Activated CD8-positive, alpha-beta memory T cell treated with anti-CD3 and anti-CD28 coated beads, Interleukin-2, amount 50 U/mL, for 1 hour (primary cell): ENCODE measurements around the gene MTM1.
A peak's percentile ranks its signal among the peaks of the same experiment; 100 is the strongest.

ENCODE experiments used
- DNase-seq: peaks from one replicate; pipeline ENCODE4 v3.0.0-alpha.2; 2020; ENCODE audit errors: extremely low read depth

Gene MTM1

DNA sequence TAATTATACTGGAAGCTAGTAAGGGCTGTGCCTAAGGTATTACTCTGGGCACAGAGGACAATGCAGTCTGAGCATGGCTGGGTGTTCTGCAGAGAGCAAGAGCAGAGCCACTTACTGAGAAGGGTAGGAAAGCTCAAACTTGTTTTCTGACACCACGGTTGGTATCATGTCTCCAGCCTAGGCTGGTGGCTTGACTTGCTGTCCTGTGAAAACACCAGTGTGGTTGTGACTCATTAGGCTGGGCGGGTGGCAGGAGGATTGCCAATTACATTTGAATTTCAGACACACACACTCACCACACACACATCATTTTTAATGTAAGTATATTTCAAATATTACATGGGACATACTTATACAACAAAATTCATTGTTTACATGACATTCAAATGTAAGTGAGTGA, 19.7 kb upstream of the MTM1 start:
- no peak for DNase-seq

DNA sequence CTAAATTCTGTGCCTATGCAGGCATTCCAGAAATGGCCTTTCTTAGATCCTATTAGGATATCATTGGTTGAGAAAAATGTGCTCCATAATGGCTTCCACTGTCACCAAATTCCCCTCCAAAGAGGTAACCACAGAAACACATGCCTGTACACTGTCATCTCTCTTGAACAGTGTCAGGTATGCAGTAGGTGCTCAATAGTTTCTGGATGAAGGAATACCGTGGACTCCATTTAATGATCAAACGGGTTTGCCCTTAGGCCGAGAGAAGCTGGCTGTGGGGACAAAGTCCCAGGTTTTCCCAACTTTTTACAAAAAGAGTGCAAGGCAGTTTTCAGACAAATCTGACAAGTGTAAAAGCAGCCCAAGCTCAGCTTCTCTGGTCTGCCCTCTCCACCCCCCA, 16.5 kb upstream of the MTM1 start:
- DNase-seq = no peak

DNA sequence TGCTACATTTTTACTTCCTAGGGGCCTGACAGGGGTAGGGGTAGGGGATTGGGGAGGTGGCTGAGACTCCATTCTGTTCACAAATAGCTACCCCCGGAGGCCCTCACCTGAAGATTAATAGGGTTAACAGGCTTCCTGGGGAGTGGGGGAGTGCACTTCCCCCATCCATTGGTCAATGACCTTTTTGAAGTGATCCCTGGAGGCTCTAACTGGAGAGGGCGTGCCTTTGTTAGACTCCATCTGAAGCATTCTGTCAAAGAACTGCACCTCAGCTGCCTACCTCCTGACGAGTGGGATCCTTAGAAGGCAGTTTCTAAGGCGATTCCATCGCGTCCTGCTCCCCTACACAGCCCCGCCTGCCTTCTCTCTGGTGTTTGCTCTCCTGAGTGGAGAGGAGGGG, 10.0 kb upstream of the MTM1 start:
- no peak for DNase-seq

DNA sequence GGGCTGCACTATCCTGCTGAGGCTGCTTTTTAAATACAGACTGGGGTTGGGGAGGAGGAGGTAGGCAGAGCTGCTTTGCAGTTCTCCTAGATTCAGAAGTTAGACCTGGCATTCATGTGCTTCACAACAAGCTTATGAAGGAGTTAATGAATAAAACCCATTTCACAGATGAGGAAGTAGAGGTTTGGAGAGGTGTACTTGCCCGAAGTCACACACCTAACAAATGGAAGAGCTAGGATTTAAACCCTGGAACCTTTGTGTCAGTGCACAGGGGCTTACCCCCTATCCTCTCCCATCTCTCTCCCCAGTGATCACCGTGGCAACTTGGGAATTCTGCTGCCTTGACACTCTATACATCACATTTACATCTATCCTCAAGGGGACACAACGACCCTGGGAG, 3.6 kb upstream of the MTM1 start:
- DNase-seq = no peak

DNA sequence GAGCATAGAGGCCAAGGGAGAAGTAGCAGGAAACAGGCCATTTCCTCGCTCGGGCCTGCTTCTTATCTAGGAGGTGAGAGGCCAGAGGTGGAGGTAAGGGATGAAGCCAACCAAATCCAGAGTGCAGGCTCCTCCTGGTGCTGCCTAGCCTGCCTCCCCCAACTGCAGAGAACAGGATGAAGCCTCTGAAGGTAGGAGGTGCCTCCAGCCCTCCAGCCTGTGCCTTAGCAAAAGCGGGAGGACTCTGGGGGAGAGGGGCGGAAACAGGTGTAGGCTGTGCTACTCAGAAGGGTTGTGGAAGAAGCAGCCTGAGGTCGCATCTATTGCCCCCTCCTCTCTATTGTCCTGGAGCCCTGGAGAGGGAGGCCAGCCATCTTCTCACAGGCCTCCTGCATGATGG, 2.9 kb upstream of the MTM1 start:
- no peak for DNase-seq

DNA sequence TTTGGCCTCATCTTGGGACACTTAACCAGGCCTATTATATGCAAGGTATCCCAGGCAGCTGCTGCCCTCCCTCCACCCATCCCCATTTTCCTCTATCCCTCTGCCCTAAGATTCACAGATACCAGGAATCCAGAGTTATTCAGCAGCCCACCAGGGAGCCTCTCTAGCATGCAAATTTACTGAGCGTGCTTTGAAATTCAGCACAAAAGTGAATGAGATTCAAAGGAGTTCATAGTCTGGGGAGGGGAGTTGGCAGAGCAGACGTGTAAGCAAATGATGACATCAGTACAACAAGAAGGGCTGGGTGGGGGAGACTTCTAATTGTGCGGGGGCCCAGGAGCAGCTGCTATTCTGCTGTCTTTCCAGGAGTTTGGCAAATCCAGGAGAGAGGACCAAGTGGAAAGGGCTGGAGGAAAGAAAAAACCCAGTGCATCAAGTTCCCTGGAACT, 1.7 kb upstream of the MTM1 start:
- no peak for DNase-seq

DNA sequence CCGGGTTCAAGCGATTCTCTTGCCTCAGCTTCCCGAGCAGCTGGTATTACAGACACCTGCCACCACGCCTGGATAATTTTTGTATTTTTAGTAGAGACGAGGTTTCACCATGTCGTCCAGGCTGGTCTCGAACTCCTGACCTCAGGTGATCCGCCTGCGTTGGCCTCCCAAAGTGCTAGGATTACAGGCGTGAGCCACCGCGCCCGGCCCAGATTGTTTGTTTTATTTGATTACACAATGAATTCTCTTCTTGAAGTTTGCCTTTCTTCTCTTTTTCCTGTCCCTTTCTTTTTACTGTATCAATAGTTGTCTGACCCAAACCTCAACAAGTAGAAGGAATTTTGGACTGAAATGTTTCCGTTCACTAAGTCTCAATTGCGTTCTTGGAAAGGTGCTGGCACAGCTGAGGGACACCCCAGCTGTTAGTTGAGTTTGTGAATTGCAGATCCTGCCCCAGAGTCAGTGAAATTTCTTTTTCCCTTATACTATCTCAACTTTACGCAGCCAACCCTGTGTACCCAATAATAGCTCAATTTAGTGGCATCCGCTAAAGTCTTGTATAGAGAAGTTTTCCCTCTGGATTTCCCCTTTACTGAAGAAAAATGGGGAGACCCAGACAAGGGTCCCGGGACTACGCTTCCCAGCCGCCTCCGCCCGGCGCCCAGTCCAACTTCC, 639 bp upstream of the MTM1 start:
- DNase-seq = no peak

DNA sequence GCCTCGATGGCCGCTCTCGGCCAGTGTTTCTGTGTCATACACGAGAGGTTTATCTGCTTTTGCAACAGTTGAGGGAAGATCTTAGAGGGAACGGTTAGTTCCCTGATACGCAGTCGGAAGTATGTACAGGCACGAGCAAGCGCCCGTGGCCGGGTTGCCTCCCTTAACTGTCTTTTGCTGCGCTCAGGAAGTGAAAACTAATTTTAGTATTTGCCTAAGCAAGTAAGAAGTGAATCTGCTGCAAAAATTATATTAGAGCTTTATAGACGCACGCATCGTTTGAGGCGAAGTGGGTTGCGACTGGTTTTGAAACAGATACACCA, 695 bp downstream of the MTM1 start:
- DNase-seq = no peak

DNA sequence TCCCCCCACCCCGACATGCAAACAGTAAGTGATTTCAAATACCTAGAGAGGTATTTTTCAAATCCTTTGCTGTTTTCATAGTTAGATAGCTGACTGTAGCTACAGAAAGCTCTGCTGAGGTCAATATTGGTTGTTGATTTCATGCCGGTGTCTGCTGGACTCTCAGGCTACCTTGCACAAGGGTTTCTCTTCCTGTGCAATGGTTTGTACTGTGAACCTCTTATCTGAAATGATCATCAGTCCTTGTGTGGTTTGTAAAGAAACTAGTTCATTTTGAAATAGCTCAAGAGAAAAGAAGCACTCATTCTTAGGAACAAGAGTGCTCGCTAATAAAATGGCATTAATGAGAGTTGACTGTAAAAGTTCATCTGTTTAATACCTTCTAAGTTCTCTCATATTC, 2.1 kb downstream of the MTM1 start:
- no peak for DNase-seq

DNA sequence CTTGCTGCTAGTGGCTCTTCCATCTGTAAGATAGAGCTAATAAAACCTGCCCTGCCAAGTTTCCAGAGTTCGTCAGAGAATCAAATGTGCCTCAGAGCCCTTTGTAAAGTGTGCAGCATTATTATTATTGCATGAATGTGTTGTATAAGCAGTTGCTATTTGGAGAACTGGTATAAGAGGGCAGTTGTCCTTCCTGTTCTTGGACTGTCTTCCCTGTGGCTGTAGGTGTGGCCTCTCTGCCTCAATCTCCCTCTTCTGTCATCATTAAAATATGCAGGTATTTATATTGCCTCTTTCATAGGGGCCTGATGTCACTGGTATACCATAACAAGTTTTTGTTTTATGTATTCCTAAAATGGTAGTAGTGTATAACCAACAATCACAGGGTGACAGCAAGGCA, 3.8 kb downstream of the MTM1 start:
- DNase-seq = no peak

DNA sequence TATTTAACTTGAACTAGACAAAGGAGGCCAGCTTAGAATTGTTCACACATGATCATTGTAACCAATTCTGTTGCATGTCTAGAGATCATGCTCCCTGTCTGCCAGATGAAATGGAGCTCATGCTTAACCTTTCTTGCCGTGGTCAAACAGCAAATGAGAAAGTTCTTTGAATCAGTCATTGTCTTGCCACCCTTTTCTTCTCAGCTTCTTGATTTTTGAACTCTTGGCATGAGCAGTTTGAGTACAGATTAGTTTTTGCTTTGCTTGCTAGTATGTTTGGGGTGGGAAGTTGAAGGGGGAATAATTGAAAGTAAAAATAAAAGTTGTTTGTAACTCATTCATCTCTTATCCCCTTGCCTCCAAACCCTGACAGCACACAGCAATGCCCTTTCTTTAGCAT, 4.7 kb downstream of the MTM1 start:
- DNase-seq = no peak

DNA sequence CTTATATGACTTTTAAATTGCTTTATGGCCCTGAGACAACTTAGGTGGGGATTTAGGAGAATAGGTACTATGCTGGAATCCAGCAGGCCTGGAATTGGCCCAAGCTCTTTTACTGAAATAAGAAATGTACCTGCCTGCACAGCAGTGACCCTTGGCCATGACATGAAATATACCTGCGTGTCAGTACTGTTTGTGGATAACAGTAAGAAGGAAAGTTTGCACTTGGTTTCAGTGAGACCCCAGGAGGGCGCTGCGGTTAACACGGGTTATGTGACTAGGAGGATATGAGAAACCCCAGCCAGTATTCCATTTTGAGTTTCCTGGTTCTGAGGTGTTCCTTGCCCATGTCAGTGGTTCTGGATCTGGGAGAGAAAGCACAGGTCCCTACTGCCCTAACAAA, 5.3 kb downstream of the MTM1 start:
- no peak for DNase-seq

DNA sequence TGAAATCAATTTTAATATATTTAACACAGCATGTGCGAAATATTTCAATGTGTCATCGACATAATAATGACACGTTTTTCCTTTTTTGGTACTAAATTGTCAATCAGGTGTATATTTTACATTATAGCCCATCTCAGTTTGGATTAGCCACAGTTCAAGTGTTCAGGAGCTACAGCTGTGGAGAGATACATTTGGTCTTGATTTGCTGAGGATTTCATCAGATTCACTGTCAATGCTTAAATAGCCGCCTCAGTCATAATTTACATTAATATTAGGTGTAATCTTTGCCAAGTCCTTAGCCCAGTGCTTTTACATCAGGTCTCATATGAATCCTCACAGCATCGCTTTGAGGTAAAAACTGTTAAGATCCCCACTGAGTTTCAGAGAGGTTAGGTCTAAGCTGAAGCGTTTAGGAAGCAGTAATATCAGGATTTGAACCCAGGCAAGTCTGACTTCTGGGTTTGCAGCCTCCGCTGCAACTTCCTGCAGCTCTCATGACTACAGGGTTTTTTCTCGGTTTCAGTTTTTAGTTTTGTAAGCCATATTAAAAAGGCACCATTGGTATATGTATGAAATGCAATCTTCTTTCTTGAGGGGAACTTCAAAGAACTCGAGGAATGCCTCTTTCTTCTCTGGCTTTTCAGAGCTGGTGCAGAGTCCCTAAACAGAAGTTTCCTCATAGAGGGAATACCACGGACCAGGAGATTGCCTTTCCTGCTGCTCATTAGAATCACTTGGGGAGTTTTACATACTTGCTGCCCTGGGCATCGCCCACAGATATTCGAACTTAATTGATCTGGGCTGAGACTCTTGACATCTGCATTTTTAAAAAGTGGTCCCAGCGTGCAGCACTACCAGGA, 6.4 kb downstream of the MTM1 start:
- no peak for DNase-seq

DNA sequence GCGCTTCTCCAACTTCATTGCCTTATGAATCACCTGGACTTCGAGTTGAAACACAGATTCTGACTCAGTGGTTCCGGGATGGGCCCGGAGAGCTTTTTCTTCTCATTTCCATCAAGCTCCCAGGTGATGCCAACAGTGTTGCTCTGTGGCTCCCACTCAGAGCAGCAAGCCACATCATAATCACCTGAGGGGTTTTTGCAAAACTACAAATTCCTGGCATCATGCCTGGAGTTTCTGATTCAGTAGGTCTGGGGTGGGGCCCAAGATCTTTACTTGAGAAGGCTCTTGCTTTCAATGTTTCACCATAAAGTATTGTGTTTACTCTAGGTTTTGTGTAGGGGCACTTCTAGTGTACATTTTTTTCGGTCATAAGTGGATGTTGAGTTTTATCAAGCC, 7.0 kb downstream of the MTM1 start:
- DNase-seq = peak; percentile 56

DNA sequence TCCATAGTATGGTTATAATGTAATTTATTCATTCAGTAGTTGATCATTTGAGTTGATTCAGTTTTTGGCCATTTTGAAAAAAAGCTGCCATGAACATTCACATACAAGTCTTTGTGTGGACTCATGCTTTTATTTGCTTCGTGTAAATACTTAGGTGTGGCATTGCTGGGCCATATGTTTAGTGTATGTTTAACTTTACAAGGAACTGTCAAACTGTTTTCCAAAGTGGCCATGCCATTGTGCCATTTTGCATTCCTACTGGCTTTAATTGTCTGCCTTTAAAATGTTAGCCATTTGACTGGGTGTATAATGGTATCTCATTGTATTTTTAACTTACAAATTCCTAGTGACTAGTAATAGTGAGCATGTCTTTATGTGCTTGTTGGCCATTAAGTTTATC, 8.8 kb downstream of the MTM1 start:
- no peak for DNase-seq

DNA sequence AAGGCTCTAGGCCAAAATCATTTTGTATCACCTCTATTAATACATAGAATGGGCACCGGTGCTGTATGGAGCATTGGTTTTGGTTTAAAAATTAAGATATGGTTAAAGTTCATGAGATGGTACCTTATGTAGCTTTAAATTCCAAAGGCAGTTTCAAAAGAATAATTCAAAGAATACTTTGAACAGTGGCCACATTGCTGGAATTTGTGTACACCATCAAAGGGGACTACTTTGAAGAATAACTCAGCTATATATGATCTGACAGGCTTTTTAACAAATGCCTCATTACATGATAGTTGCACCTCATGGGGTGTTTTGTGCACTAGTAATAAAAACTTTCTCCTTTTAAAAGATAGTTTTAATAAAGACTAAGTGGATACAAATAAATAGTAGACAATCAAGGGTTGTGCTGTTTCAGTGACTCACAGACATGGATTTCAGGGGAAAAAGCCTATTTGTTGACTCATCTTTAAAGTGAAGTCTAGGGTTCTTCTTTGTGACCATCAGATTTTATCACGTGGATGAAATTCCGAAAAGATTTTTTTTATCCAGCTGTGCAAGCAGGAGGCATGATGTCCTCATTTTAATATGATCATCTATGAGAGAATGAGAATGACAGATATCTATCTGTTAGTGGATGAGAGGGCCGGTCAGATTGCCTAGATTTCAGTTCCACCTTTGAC, 12.8 kb downstream of the MTM1 start:
- DNase-seq = no peak

DNA sequence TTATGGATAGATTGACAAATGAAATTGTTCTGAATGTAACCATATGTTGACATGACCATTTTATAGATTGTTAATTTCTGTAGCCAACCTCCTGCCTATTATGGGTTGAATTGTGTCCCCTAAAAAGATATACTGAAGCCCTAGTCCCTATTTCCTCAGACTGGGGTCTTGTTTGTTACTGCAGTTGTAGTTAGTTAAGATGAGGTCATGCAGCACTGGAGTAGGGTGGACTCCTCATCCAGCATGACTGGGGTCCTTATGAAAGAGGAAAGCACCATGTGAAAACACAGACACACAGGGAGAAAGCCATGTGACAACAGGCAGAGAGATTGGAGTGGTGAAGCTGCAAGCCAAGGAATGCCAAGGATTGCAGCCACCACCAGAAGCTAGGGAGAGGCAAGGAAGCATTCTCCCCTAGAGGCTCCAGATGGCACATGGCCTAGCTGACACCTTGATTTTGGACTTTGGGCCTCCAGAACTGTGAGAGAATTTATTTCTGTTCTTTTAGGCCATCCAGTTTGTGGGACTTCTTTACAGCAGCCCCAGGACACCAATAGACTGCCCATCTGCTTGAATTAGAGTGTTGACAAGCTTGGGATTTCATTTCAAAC, 14.0 kb downstream of the MTM1 start:
- no peak for DNase-seq

DNA sequence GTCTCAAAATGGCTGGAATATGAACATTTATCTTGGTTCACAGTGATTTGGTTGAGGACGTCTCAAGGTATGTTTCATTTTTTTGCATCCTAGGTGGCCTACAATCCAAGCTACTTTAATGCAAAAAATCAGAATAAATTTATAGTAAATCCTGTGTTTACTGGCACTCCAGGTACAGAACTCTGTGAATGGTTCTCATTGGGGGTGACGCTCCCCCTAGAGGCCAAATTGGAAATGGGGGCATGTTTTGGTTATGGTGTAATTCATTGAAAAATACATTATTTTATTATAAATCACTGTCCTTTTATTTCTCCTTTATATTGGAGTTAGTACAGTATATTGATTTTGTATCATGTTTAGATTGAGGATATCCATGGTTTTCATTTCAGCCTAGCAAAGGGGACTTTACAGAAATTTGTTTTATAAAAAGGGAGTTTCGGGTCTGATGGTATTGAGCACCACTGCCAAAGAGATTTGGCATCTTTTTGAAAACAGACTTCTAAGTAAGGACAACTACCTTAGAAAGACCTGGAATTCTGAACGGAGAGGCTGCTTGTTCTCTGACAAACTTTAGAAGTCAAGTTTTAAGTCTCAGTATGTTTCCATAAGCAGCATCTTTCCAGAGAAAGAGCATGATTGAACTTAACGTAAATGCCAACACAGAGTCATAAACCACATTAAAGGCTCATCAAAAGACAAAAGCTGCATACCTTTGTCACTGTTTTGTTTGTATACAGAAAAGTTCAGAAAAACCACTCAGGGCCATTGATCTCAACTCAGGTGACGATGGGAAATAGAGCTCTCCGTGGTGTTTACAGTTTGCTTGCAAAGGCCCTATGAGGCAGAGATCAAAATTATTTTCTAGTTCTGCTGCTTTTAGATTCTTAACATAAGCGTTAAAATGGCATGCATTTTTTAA, 19.4 kb downstream of the MTM1 start:
- DNase-seq = no peak

DNA sequence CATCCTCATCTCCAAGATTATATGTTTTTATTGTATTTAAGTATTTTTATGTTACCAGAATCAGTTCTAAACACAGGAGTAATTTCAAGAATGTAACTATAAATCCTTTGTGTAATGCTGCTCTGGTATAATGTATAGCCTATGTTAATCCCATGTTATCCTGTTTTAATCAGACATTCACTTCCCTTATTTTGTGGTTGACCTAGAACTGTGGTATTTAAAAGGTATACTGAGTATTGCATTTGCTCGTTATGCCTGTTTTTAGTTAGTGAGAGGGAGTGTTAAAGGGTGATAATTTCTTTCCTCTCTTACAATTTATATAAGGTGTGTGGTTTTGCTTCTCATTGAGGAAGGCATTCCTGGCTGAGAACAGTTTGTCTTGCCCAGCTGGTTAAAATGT, 26.2 kb downstream of the MTM1 start:
- DNase-seq = no peak

DNA sequence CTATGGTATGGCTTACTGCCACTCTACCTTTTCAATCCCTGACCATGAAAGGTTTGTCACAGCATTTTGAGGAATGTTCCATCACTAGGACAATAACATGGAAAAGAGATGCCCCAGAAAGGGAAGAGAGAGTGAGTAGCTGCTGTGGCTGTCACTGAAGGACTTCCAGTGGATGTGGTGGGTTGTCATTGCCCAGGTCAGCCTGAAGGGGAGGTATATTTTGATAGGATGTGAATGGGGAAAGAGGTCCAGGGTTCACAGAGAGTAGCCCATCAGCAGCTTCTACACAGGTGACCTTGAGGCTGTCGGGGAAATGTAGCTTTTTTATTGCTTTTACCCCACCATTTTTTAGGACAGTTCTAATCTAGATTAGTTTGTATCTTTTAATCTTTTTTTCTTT, 30.8 kb downstream of the MTM1 start:
- DNase-seq = no peak

DNA sequence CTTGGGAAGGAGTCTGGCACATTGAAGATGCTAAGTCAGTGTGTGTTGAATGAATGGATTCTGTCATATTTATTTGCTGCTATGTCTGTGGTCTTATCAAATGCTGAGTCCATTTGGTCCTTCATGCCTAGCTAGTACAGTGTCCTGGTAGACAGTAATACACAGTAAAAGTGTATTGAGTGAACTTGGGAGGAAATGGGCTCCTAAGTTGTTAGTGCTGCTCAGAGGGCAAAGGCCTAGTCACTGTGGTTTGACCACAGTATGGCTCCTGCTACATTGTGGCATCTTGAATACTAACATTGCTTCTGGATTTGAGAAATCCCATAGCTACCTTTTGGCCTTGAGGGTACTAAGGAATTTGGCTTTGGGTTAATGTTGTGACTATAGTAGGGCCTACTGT, 33.9 kb downstream of the MTM1 start:
- no peak for DNase-seq

DNA sequence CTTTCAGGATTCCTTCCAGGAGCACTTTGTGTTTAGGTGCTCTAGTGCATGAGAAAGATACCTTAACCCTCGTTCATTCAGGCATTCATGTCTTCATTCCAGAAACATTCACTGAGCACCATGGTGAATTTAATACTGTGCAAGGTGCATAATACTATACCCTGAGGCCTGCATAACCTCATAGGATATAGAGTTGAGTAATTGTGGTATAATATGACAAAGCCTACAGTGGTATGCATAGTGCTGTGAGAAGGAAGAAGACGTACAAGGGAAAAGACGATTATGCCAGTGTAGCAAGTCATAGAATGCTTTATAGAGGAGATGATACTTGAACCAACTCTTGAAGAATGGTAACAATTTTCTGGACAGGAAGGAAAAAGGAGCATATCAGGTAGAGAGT, 34.3 kb downstream of the MTM1 start:
- no peak for DNase-seq
